ENCODE data around the gene TMEM41A.

Gene TMEM41A

DNA sequence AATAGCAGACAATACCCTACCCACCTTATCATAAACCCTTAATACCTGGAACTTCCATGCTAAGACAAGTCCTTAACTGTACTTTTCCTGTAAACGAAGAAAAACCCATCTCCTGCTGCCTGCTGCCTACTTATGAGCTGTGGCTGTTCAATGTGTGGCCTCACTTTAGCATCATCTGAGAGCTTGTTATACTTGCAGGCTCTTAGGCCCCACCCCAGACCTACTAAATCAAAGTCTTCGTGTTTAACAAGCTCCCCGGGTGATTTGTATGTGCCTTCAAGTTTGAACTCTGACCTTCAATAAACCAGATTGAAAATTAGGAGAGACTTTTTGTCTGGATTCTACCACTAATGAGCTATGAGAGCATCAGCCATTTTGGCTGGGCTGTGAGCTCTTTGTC, 29.3 kb downstream of the TMEM41A start:
- no peak for TF ChIP-seq GATA3 (IDR thresholded peaks at IDR 0.05; ENCODE audit: low read depth, low read length)
- TF ChIP-seq GATA2 (IDR thresholded peaks at IDR 0.05; ENCODE audit: low read depth, low read length) = no peak

DNA sequence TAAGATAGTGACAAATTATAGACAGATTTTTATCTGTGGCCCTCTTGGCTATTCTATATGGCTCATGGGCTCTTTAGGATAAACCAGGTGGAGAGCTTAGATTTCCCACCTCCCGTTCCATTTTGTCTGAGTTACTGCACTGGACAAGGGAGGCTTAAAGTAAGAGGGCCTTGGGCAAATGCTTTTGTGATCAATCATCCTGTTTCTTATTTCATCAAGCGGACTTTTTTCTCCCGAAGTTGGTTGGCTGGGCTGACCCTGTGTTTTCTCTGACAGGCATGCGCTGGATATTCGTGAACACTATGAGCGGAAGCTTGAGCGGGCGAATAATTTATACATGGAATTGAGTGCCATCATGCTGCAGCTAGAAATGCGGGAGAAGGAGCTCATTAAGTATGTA, 33.4 kb downstream of the TMEM41A start:
- TF ChIP-seq GATA2 (IDR thresholded peaks at IDR 0.05; ENCODE audit: low read depth, low read length) (no peak), GATA3 (IDR thresholded peaks at IDR 0.05; ENCODE audit: low read depth, low read length) (no peak)

DNA sequence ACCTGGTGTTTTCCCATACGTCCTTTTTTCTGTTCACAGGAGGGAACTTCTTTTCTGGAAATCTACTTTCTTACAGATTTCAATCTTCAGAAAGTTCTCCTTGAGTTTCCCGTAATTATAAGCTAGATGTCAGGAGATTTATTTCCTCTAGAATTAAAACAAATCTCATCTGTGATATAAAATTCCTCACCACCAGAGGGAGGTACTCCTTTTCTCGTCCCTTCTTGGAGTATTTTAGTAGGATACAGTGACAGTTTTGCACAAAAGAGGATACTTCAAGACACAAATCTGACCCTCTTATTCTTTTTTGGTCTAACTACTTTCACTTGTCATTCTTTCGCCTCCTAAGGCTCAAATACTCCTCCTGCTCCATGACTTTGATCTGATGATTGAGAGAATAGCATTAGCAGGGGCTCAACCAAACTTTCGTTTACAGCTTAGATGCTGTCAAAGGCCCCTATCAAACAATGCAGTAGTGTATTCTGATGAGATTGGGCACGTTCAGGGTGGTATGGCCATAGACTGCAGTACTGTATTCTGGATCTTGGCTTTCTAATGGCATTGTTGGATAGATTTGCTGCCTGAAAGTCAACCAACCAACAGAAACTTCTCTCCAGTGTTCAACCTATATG, 38.0 kb downstream of the TMEM41A start:
- TF ChIP-seq GATA2 (IDR thresholded peaks at IDR 0.05; ENCODE audit: low read depth, low read length) (no peak), GATA3 (IDR thresholded peaks at IDR 0.05; ENCODE audit: low read depth, low read length) (no peak)

DNA sequence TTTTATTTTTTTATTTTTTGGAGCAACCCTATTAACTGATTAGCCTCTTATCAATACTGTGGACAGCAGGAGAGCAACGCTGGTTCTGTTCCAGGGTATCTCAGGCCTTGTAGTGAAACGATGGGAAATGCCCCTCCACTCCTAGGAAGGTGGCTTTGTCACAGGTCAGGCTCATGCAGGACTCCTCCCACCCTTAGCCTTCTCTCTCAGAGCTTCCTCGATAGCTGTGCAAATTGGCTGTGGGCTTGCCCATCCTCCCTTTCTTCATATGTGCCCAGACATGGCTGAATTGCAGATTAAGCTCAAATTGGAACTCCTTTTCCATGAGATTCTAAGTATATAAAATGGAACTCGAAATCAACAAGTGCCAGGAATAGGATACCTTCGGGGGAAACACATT, 38.5 kb downstream of the TMEM41A start:
- TF ChIP-seq GATA2 (IDR thresholded peaks at IDR 0.05; ENCODE audit: low read depth, low read length) = no peak
- no peak for TF ChIP-seq GATA3 (IDR thresholded peaks at IDR 0.05; ENCODE audit: low read depth, low read length)

DNA sequence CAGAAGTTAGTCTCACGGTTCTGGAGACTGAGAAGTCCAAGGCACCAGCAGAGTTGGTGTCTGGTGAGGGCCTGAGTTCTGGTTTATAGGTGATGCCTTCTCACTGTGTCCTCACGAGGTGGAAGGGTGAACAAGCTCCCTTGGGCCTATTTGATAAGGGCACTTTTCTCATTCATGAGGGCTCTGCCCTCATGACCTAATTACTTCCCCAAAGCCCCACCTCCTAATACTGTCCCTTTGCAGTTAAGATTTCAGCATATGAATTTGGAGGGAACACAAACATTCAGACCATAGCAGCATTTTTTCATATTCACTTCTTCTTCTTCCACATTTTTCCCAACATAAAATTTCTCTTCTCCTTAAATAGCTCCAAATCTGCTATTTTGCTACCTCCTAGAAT, 41.5 kb downstream of the TMEM41A start:
- TF ChIP-seq GATA3 (IDR thresholded peaks at IDR 0.05; ENCODE audit: low read depth, low read length) (no peak), GATA2 (IDR thresholded peaks at IDR 0.05; ENCODE audit: low read depth, low read length) (no peak)

DNA sequence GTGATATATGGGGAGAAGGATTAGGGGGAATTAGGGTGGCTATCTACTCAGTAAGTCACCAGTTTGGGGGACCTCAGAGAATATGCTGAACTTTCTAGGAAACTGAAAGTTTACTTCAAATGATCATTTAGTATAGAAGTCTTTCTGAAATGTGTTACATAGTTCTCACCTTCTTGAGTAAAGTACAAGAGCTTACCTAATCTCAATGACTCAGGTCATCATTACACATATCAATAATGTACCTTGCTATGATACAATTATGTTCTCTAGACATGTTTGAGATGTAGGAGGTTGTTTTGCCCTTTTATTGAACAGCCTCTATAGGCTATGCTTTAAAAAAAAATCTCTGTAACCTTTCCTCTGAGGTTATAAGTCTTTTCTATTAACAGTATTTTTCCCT, 50.7 kb downstream of the TMEM41A start:
- TF ChIP-seq GATA2 (IDR thresholded peaks at IDR 0.05; ENCODE audit: low read depth, low read length) = no peak
- no peak for TF ChIP-seq GATA3 (IDR thresholded peaks at IDR 0.05; ENCODE audit: low read depth, low read length)

GRCh38 chr3:185444329-185444728, 54.5 kb downstream of the TMEM41A start:
- TF ChIP-seq GATA2 (IDR thresholded peaks at IDR 0.05; ENCODE audit: low read depth, low read length) (no peak), GATA3 (IDR thresholded peaks at IDR 0.05; ENCODE audit: low read depth, low read length) (no peak)

GRCh38 chr3:185442031-185442430, 56.8 kb downstream of the TMEM41A start:
- no peak for TF ChIP-seq GATA3 (IDR thresholded peaks at IDR 0.05; ENCODE audit: low read depth, low read length)
- no peak for TF ChIP-seq GATA2 (IDR thresholded peaks at IDR 0.05; ENCODE audit: low read depth, low read length)

DNA sequence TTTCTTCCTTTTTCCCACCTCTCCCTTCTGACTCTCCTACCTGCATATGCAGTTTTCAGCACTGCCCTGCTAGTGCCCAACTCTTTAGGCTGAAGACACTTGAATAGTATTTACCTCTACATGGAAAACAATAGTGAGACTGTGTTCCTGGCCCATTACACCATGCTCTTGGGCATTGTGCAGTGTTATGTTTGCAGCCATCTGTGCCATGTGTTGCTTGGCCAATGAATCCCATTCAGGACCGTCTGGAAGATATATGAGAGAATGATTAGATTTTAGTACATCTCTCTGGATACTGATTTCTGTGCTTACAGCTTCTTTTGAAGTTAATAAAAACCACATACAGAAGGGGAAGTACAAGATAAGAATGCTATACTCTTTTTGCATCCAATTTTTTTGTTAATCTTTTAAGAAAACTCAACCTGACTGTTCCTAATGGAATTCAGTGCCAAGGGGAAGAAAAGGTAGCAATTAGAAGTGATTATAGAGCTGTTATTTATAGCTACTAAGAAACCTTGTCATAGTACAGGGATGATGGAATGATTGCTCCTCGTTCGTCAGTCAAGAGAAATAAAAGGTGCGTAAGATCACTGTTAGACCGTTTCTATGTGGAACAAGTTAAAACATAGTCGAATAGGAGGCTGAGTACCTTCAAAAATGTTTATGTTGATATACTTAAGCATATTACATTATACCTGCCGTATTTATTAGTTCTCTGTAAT, 58.9 kb downstream of the TMEM41A start:
- TF ChIP-seq GATA2 (IDR thresholded peaks at IDR 0.05; ENCODE audit: low read depth, low read length) (no peak), GATA3 (IDR thresholded peaks at IDR 0.05; ENCODE audit: low read depth, low read length) (no peak)

Data from SH-SY5Y (cell line).